HG02852 (cell line): ENCODE data around the gene ZBTB39.

Experiments
- ATAC-seq: cut with Tn5 transposase; IDR thresholded peaks from one replicate; pipeline ENCODE4 v1.9.1; 2021; ENCODE audit warnings: mild to moderate bottlenecking, moderate library complexity; ENCODE audit not compliant: unreplicated experiment

Gene ZBTB39

DNA sequence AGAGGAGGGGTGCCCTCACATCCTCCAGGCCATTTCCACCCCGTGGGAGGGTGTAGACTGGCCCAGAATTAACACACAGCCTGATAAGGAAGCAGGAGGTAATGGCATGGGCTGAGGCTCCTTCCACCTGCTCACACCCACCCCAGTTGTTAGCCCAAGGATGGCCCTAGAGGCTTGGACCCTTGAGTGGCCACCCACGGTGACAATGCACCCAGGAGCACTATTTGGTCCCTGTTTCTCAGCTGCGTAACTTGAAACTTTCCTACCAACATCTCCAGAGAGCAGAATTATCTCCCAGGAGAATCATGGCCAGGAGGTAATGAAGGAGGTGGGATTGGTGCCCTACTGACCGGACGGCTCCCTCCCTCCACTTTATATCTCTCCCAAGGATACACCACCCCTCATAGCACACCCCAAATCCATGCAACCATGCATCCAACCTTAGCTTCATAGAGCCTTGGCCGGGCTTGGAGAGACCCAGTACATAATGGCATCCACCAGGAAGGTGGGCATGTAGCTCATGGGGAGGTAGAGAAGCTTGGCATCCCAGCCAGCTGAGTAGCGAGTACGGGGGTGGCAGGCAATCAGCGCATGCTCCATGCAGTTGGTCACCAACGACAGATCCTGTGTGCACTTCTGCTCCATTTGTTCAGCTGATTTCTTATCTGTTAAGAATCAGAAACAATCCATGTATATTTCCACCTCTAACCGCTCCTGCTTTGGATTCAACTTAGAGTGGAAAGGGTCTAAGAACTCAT is 54.6 kb downstream of the ZBTB39 start:
- no peak for ATAC-seq

DNA sequence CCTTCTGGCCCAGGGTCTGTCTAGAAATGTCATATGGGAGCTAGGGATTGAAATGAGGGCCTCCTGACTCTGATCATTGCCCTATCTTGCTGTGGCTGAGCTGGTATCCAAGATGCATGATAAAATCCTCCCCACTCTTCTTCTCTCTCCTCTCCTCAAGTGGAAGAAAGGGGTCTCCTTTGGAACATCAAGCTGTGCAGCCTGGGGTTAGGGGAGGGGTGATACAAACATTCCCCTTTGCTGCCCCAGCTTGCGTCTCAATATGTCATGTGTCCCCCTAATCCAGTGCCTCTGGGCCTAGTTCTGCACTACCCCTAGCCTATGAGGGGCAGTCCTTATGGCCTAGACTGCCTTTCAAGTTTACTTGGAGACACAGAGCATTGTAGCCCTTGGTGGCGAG is 57.5 kb downstream of the ZBTB39 start:
- no peak for ATAC-seq
